IPS-15b (cell line): ENCODE results near the gene ZDHHC20.

Experiments used
- H3K27me3 ChIP-seq: one replicate; pipeline ENCODE4 v1.6.1; 2013; ENCODE audit warnings: low read length; ENCODE audit not compliant: control insufficient read depth, insufficient read depth
- H3K36me3 ChIP-seq: one replicate; pipeline ENCODE4 v1.6.1; 2013; ENCODE audit warnings: low read length; ENCODE audit not compliant: control insufficient read depth, insufficient read depth
- H3K4me1 ChIP-seq: one replicate; pipeline ENCODE4 v1.6.1; 2013; ENCODE audit warnings: mild to moderate bottlenecking, low read length; ENCODE audit not compliant: control insufficient read depth, insufficient read depth
- H3K4me3 ChIP-seq: one replicate; pipeline ENCODE4 v1.5.1; 2013; ENCODE audit warnings: low read depth, low read length
- H3K9ac ChIP-seq: one replicate; pipeline ENCODE4 v1.6.1; 2013; ENCODE audit warnings: low read depth, mild to moderate bottlenecking, low read length
- H3K9me3 ChIP-seq: one replicate; pipeline ENCODE4 v1.6.1; 2013; ENCODE audit warnings: mild to moderate bottlenecking, low read length; ENCODE audit not compliant: control insufficient read depth, insufficient read depth

The ZDHHC20 gene

DNA sequence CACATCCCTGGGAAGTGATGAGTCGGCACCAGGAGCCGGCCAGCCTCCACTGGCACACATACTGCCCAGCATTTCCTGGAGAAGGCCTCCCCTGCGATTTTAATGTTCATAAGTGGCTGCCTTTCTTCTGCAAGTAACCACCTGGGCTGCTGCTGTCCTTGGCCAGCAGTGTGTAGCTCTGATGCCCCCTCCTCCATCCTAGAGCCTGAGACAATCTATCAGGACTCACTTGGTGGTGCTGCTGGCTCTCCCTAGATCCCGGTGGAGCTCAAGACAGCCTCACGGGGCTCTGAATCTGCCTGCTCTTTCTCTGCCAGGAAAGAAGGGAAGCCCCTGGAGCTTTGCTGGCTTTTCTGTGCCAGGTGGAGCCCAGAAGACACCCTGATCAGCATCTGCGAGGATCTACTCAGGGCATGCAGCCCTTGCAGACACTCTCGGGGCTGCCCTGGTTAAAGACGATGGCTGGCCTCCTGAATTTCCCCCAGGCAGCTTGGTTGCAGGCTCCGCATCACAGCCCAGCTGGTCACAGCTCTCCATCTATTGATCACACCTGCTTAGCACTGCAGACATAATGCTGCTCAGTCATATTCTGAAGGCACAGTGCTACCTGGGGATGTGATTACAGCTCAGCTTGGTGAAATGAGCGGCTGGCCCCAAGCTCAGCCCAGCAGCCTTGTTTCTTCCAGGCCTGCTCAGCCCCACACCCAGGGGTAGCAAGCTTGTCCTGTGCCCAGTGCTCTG is 122.3 kb downstream of the ZDHHC20 start:
- no peak overlapping the region for H3K9ac ChIP-seq
- H3K9me3 ChIP-seq: no peaks in the 10 kb centered on the region
- no peaks in the 10 kb centered on the region for H3K27me3 ChIP-seq
- H3K4me3 ChIP-seq: no peak overlapping the region
- H3K36me3 ChIP-seq: no peaks in the 10 kb centered on the region
- H3K4me1 ChIP-seq: peaks cover 16% of the 10 kb centered on the region

DNA sequence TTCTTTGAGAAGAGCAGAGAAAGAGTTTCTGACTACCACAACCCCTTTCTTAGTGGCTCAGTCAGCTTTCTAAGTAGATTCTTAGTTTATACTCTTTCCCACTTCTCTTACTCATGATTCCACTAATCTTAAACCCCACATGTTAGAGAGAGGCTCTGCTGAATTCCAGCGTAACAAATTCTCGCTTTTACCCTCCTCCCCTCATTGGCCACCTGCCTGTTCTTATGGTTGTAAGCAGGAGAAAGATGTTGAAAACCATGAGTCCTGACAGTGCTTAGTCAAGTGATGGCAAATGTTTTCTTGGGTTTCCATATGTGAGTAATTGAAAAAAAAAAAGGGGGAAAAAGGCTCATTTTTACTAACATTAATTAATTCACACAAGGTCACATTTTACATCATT is 125.9 kb downstream of the ZDHHC20 start:
- H3K36me3 ChIP-seq: no peaks in the 10 kb centered on the region

DNA sequence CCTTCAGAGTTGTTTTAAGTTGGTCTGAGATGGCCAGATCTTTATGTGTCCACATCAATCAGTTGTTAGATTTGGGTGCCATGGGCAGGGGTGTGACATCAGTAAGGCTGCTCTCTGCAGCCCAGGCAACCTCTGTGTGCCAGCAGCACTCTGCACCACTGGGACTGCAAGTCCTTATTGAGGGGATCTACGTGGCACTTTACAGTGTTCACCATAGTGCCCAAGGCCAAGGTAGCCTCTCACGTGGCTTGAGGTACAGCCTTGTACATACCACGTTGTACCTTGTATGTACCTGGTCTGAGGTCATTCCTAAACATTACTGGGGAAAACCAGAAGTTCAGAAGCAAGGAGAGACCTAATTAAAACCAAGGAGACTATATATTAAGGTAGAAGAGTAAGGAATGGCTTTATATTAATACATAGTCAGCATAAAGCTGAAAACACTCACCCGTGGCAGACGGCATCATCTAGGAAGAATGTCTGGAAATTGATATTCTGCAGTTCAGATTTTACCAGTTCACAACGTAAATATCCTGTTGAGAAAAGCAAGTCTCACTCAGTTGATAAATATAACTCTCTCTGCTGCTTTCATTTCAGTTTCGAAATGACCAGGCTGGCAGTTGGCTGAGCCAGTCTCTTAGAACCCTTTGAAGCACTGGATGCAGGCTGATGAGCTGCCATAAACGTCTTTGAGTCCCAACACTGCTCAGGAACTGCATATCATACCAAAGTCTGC is 128.8 kb downstream of the ZDHHC20 start:
- no peaks in the 10 kb centered on the region for H3K9me3 ChIP-seq
- H3K4me3 ChIP-seq: no peak overlapping the region
- peaks cover 23% of the 10 kb centered on the region for H3K4me1 ChIP-seq
- H3K27me3 ChIP-seq: no peaks in the 10 kb centered on the region
- no peaks in the 10 kb centered on the region for H3K36me3 ChIP-seq
- H3K9ac ChIP-seq: no peak overlapping the region

More for the DNA sequence above, 125.9 kb downstream of the ZDHHC20 start:
- Histone ChIP-seq H3K9me3 (no peaks in the 10 kb centered on the region), H3K4me1 (peaks cover 11% of the 10 kb centered on the region), H3K9ac (no peak overlapping the region), H3K4me3 (no peak overlapping the region), H3K27me3 (no peaks in the 10 kb centered on the region)

DNA sequence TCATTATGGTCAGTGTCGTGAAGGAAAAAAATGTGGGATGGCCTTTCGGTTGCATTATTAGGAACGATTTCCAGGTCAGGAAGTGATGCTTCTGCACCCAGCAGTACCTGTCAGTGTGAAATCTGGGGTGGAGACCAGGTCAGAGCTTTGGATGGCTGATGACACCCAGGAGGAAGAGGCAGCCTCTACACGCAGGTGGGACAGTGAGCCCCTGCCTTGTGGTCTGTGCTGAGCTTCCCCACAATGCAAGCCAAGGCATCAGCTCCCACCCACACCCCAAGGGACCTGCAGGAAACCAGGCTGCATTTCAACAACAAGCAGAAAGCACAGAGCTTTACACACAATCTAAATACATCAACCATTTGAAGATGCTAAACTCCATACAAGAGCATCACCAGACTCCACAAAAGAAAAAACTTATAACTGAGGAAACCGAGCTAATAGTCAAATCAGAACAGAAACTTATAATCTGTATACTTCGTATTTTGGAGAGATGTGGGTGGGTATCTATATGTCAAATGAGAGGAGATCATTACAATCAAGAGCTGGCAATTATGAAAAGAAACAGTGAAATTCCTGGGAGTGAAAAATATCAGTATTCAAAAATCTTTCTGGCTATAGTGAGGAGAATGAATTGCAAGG is 130.1 kb downstream of the ZDHHC20 start:
- no peaks in the 10 kb centered on the region for H3K36me3 ChIP-seq
- H3K27me3 ChIP-seq: no peaks in the 10 kb centered on the region
- H3K4me1 ChIP-seq: peaks cover 23% of the 10 kb centered on the region
- no peak overlapping the region for H3K4me3 ChIP-seq
- H3K9me3 ChIP-seq: no peaks in the 10 kb centered on the region
- peak overlapping the region; percentile 47 for H3K9ac ChIP-seq

GRCh38 chr13:21328201-21328600 is 130.9 kb downstream of the ZDHHC20 start:
- Histone ChIP-seq H3K9ac (peak overlapping the region; percentile 47), H3K36me3 (no peaks in the 10 kb centered on the region), H3K9me3 (no peaks in the 10 kb centered on the region), H3K27me3 (no peaks in the 10 kb centered on the region), H3K4me1 (peaks cover 23% of the 10 kb centered on the region), H3K4me3 (peak overlapping the region; percentile 59)

GRCh38 chr13:21326155-21327031 is 132.7 kb downstream of the ZDHHC20 start:
- Histone ChIP-seq H3K9me3 (no peaks in the 10 kb centered on the region), H3K27me3 (no peaks in the 10 kb centered on the region), H3K36me3 (no peaks in the 10 kb centered on the region), H3K9ac (peak overlapping the region; percentile 76), H3K4me1 (peaks cover 23% of the 10 kb centered on the region), H3K4me3 (peak overlapping the region; percentile 59)

GRCh38 chr13:21324803-21325202 is 134.3 kb downstream of the ZDHHC20 start:
- Histone ChIP-seq H3K36me3 (no peaks in the 10 kb centered on the region), H3K27me3 (no peaks in the 10 kb centered on the region), H3K4me3 (no peak overlapping the region), H3K9me3 (no peaks in the 10 kb centered on the region), H3K4me1 (peaks cover 23% of the 10 kb centered on the region), H3K9ac (no peak overlapping the region)

GRCh38 chr13:21322988-21323387 is 136.1 kb downstream of the ZDHHC20 start:
- H3K4me3 ChIP-seq: no peak overlapping the region
- H3K27me3 ChIP-seq: no peaks in the 10 kb centered on the region
- no peaks in the 10 kb centered on the region for H3K36me3 ChIP-seq
- no peaks in the 10 kb centered on the region for H3K9me3 ChIP-seq
- H3K9ac ChIP-seq: no peak overlapping the region
- peaks cover 15% of the 10 kb centered on the region for H3K4me1 ChIP-seq
